Mesenchymal stem cell (in vitro differentiated cells and primary cell): ENCODE data around the gene DMD.

Source experiments
- DNase-seq: peaks from one replicate; pipeline ENCODE4 v3.0.0-alpha.2; 2013
- H2AFZ ChIP-seq: one replicate; pipeline ENCODE4 v1.6.1; 2013; ENCODE audit warnings: low read depth, mild to moderate bottlenecking, control low read depth, inconsistent platforms, low read length, moderate library complexity
- H2AK5ac ChIP-seq: 2 replicates; pipeline ENCODE4 v1.6.1; 2013; ENCODE audit warnings: low read length, moderate library complexity, mild to moderate bottlenecking, inconsistent platforms; ENCODE audit not compliant: severe bottlenecking
- H2BK120ac ChIP-seq: one replicate; pipeline ENCODE4 v1.6.1; 2013; ENCODE audit warnings: low read depth, mild to moderate bottlenecking, inconsistent platforms, low read length, moderate library complexity
- H2BK12ac ChIP-seq, 2 experiments: one replicate each; pipeline ENCODE4 v1.6.1; 2013; ENCODE audit warnings: inconsistent platforms in 2 of 2, low read length in 2 of 2, mild to moderate bottlenecking in 2 of 2, moderate library complexity in 2 of 2, control low read depth in 1 of 2
- H2BK15ac ChIP-seq: one replicate; pipeline ENCODE4 v1.6.1; 2013; ENCODE audit warnings: mild to moderate bottlenecking, low read depth, inconsistent platforms; ENCODE audit not compliant: poor library complexity, severe bottlenecking
- H2BK5ac ChIP-seq: 2 replicates; pipeline ENCODE4 v1.6.1; 2013; ENCODE audit warnings: low read depth, mild to moderate bottlenecking, low read length, control low read depth, inconsistent platforms; ENCODE audit not compliant: poor library complexity, severe bottlenecking
- H3K14ac ChIP-seq, 2 experiments: one replicate each; pipeline ENCODE4 v1.6.1; 2013; ENCODE audit warnings: inconsistent platforms in 2 of 2, low read length in 2 of 2, control low read depth in 1 of 2, mild to moderate bottlenecking in 1 of 2, moderate library complexity in 1 of 2
- H3K18ac ChIP-seq, 2 experiments: one replicate each; pipeline ENCODE4 v1.6.1; 2013; ENCODE audit warnings: inconsistent platforms in 2 of 2, low read length in 2 of 2, control low read depth in 1 of 2, low read depth in 1 of 2, mild to moderate bottlenecking in 1 of 2
- H3K23ac ChIP-seq, 2 experiments: one replicate each; pipeline ENCODE4 v1.6.1; 2013; ENCODE audit warnings: inconsistent platforms in 2 of 2, low read length in 2 of 2, mild to moderate bottlenecking in 2 of 2, moderate library complexity in 2 of 2, control low read depth in 1 of 2
- H3K27ac ChIP-seq: 2 replicates; pipeline ENCODE4 v1.5.1; 2013; ENCODE audit warnings: mild to moderate bottlenecking, moderate library complexity, low read length, control low read depth, inconsistent platforms; ENCODE audit not compliant: poor library complexity, severe bottlenecking
- H3K27me3 ChIP-seq, 2 experiments: 2 replicates each; pipeline versions ENCODE4 v1.6.1 to v1.7.0; 2013; ENCODE audit warnings: low read length in 2 of 2, mild to moderate bottlenecking in 2 of 2, moderate library complexity in 2 of 2, control low read depth in 1 of 2, inconsistent platforms in 1 of 2; ENCODE audit not compliant: control insufficient read depth in 1 of 2, insufficient read depth in 1 of 2
- H3K36me3 ChIP-seq, 2 experiments: 2 replicates each; pipeline versions ENCODE4 v1.6.1 to v1.7.0; 2013; ENCODE audit warnings: low read length in 2 of 2, control low read depth in 1 of 2, inconsistent platforms in 1 of 2, low read depth in 1 of 2, mild to moderate bottlenecking in 1 of 2; ENCODE audit not compliant: insufficient read depth in 2 of 2, control insufficient read depth in 1 of 2
- H3K4ac ChIP-seq, 2 experiments: one replicate each; pipeline ENCODE4 v1.6.1; 2013; ENCODE audit warnings: inconsistent platforms in 2 of 2, low read length in 2 of 2, mild to moderate bottlenecking in 2 of 2, moderate library complexity in 2 of 2, control low read depth in 1 of 2, low read depth in 1 of 2
- H3K4me1 ChIP-seq: 2 replicates; pipeline ENCODE4 v1.6.1; 2013; ENCODE audit warnings: low read depth, low read length, control low read depth; ENCODE audit not compliant: control insufficient read depth, insufficient read depth
- H3K4me2 ChIP-seq: 2 replicates; pipeline ENCODE4 v1.6.1; 2013; ENCODE audit warnings: low read length, mild to moderate bottlenecking, inconsistent platforms; ENCODE audit not compliant: poor library complexity, severe bottlenecking
- H3K4me3 ChIP-seq, 2 experiments: 2 replicates each; pipeline versions ENCODE4 v1.5.1 to v1.7.0; 2013; ENCODE audit warnings: low read length in 2 of 2, mild to moderate bottlenecking in 2 of 2, control low read depth in 1 of 2, low read depth in 1 of 2; ENCODE audit not compliant: insufficient read depth in 1 of 2
- H3K79me1 ChIP-seq: replicated peaks from 2 replicates; pipeline ENCODE4 v1.6.1; 2013; ENCODE audit warnings: mild to moderate bottlenecking, control low read depth, low read length, inconsistent platforms; ENCODE audit not compliant: poor library complexity, severe bottlenecking
- H3K9ac ChIP-seq: 2 replicates; pipeline ENCODE4 v1.7.0; 2013; ENCODE audit warnings: mild to moderate bottlenecking, low read length, moderate library complexity
- H3K9me3 ChIP-seq: 2 replicates; pipeline ENCODE4 v1.7.0; 2013; ENCODE audit warnings: mild to moderate bottlenecking, low read length; ENCODE audit not compliant: control insufficient read depth
- H4K8ac ChIP-seq: one replicate; pipeline ENCODE4 v1.6.1; 2013; ENCODE audit warnings: inconsistent platforms, mild to moderate bottlenecking, low read length, moderate library complexity
- H4K91ac ChIP-seq: one replicate; pipeline ENCODE4 v1.6.1; 2013; ENCODE audit warnings: mild to moderate bottlenecking, low read length, inconsistent platforms
- WGBS: methylation state at CpG from one replicate; pipeline ENCODE4 v1.1.7; 2013; ENCODE audit warnings: mixed read lengths; 5-methylcytosine and 5-hydroxymethylcytosine counted together

The DMD gene

GRCh38 chrX:31870267-31870666, 1341.1 kb downstream of the DMD start:
- Histone ChIP-seq H4K8ac (no peak overlapping the region), H3K9ac (no peak overlapping the region), H2AK5ac (no peak overlapping the region), H2BK15ac (no peak overlapping the region), H4K91ac (no peak overlapping the region), H2BK120ac (no peak overlapping the region), H3K4ac (no peak overlapping the region), H3K9me3 (no peaks in the 10 kb centered on the region), H2BK12ac (no peak overlapping the region), H3K4me2 (no peak overlapping the region), H3K4me1 (no peaks in the 10 kb centered on the region), H3K18ac (no peak overlapping the region), H3K4me3 (no peak overlapping the region), H3K27me3 (no peaks in the 10 kb centered on the region), H3K27ac (no peak overlapping the region), H2BK5ac (no peak overlapping the region), H3K14ac (no peak overlapping the region), H2AFZ (no peak overlapping the region), H3K23ac (no peak overlapping the region), H3K79me1 (no peaks in the 10 kb centered on the region), H3K36me3 (no peaks in the 10 kb centered on the region)
- DNase-seq, result no peak

GRCh38 chrX:31860686-31861085, 1350.7 kb downstream of the DMD start:
- H3K4me1 ChIP-seq, result no peaks in the 10 kb centered on the region
- no peak overlapping the region for H3K18ac ChIP-seq
- H3K23ac ChIP-seq, result no peak overlapping the region
- H3K14ac ChIP-seq, result no peak overlapping the region
- DNase-seq, result no peak
- no peak overlapping the region for H4K8ac ChIP-seq
- H3K27ac ChIP-seq, result no peak overlapping the region
- no peak overlapping the region for H2AK5ac ChIP-seq
- H2BK15ac ChIP-seq, result no peak overlapping the region
- H2BK120ac ChIP-seq, result no peak overlapping the region
- no peak overlapping the region for H2AFZ ChIP-seq
- no peak overlapping the region for H3K9ac ChIP-seq
- no peak overlapping the region for H3K4me3 ChIP-seq
- H3K36me3 ChIP-seq, result no peaks in the 10 kb centered on the region
- H3K9me3 ChIP-seq, result no peaks in the 10 kb centered on the region
- H3K4ac ChIP-seq, result no peak overlapping the region
- H2BK5ac ChIP-seq, result no peak overlapping the region
- H3K4me2 ChIP-seq, result no peak overlapping the region
- H4K91ac ChIP-seq, result no peak overlapping the region
- H3K79me1 ChIP-seq, result no peaks in the 10 kb centered on the region
- no peak overlapping the region for H2BK12ac ChIP-seq
- no peaks in the 10 kb centered on the region for H3K27me3 ChIP-seq

GRCh38 chrX:31858915-31859314, 1352.4 kb downstream of the DMD start:
- Histone ChIP-seq H3K4ac (no peak overlapping the region), H3K18ac (no peak overlapping the region), H3K27me3 (no peaks in the 10 kb centered on the region), H3K27ac (no peak overlapping the region), H3K36me3 (no peaks in the 10 kb centered on the region), H3K9ac (no peak overlapping the region), H3K4me1 (no peaks in the 10 kb centered on the region), H3K4me2 (no peak overlapping the region), H2BK12ac (no peak overlapping the region), H3K4me3 (no peak overlapping the region), H2BK15ac (no peak overlapping the region), H4K8ac (no peak overlapping the region), H2BK120ac (no peak overlapping the region), H3K14ac (no peak overlapping the region), H2AFZ (no peak overlapping the region), H4K91ac (no peak overlapping the region), H3K79me1 (no peaks in the 10 kb centered on the region), H2BK5ac (no peak overlapping the region), H3K9me3 (no peaks in the 10 kb centered on the region), H3K23ac (no peak overlapping the region), H2AK5ac (no peak overlapping the region)
- no peak for DNase-seq
- WGBS, result 64% methylated on average over 1 of the region's 2 CpGs

DNA sequence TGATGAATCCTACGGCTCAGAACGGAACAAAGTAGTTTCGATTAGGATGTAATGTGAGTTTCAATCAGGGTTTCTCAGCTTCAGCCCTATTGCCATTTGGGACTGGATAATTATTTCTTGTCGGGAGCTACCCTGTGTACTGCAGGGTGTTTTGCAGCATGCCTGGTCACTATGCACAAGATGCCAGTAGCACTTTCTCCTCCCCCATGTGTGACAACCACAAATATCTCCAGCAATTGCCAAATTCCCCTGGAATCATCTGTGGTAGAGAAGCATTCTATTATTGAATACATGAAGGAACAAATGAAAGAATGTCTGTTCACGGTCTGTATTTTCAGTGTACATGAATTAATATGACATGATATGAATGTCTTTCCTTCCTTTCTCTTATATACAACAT, 1356.6 kb downstream of the DMD start:
- WGBS, result 89% methylated on average over 3 of the region's 5 CpGs
- Histone ChIP-seq H4K8ac (no peak overlapping the region), H2AK5ac (no peak overlapping the region), H3K23ac (no peak overlapping the region), H3K27ac (no peak overlapping the region), H3K9ac (no peak overlapping the region), H3K27me3 (no peaks in the 10 kb centered on the region), H2BK12ac (no peak overlapping the region), H4K91ac (no peak overlapping the region), H2BK5ac (no peak overlapping the region), H3K79me1 (no peaks in the 10 kb centered on the region), H3K4me1 (no peaks in the 10 kb centered on the region), H2BK120ac (no peak overlapping the region), H3K4ac (no peak overlapping the region), H3K18ac (no peak overlapping the region), H3K14ac (no peak overlapping the region), H2BK15ac (no peak overlapping the region), H3K4me3 (no peak overlapping the region), H3K9me3 (no peaks in the 10 kb centered on the region), H3K36me3 (no peaks in the 10 kb centered on the region), H2AFZ (no peak overlapping the region), H3K4me2 (no peak overlapping the region)
- DNase-seq, result no peak
